COLO829 (cell line): Measurements from ENCODE around the gene TGM3.
A peak's percentile ranks its signal among the peaks of the same experiment; 100 is the strongest.

ENCODE experiments used
- DNase-seq: peaks from one replicate; pipeline ENCODE4 v3.0.0; 2012; ENCODE audit warnings: low spot score

Gene TGM3

DNA sequence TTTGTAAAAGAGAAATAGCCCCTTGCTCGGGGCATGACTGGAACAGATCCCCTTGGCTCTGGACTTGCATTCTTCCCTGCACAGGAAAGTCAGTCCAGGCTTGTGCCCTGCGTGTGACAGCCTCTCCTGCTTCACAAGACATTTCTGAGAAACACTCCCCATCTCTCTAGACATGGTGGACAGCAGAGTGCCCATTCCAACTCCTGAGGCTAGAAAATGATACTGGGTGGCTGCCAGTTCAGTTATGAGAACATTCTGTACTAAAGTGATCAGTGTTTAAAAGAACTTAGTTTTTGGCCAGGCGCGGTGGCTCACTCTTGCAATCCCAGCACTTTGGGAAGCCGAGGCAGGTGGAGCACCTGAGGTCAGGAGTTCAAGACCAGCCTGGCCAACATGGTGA is 41.3 kb downstream of the TGM3 start:
- DNase-seq, result no peak

DNA sequence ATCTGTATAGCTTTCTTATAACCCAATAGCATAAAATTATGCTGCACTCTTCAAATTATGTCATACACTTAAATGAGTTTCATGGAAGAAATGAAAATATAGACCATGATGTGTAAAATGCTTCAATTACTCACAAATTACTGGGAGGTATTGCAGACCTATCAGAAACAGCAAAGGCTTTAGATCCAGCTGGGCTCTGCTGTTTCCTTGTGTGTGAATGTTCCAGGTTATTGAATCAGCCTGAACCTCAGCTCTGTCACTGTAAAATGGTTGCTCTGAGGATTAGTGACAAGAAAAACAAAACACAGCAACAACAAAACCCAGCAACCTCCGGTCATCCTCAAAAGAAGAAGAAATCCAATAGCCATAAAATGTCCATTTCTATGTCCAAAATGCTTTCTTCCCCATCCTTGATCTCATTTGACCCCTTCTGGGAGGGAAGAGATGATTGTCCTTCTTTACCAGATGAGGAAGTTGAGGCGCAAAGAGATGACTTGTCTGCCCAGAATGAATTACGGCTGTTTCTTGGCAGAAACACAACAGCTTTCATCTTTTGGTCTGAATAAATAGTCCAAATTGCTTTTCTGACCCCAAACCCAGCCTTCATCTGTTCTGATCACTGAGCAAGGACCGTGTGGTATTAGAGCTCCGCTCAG is 42.7 kb downstream of the TGM3 start:
- no peak for DNase-seq

- DNase-seq, result no peak
Observed at GRCh38 chr20:2340136-2340535, 44.3 kb downstream of the TGM3 start.

DNA sequence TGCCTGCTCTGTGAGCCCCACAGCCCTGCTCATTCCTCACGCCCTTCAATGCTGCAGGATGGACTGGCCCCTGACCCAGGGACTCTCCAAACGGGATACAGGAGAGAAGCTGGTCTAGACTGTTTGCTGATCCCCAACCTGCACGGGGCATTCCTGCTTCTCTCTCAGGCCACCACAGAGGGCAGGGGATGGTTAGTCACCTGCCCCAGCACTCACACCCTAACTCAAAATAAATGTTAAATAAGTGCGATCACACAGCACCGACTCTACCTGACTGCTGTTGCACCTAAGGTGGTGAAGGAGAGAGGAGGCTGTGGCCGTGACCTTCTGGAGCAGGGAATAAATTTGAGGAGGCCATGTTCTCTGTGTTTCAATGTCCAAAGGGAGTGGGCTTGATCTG is 45.0 kb downstream of the TGM3 start:
- DNase-seq, result no peak

GRCh38 chr20:2341336-2341735 is 45.5 kb downstream of the TGM3 start:
- no peak for DNase-seq

DNA sequence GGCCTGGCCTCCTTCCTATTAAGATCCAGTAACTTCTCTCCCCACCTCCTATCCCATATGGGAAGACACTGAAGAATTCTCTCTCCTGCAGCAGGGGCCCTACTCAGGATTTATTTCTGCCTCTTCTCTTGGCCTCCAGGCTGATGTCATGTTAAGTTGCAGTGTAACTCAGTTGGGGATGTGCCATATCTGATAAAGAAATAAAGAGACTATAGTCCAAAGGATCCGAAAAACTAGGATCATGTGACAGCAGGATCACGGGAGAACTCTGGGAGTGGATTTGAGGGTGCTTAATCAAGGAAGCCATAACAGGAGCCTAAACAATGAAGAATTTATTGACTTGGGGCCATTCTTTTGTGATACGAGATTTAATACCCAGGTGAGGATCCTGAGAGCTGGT is 46.4 kb downstream of the TGM3 start:
- DNase-seq, result peak; percentile 53

DNA sequence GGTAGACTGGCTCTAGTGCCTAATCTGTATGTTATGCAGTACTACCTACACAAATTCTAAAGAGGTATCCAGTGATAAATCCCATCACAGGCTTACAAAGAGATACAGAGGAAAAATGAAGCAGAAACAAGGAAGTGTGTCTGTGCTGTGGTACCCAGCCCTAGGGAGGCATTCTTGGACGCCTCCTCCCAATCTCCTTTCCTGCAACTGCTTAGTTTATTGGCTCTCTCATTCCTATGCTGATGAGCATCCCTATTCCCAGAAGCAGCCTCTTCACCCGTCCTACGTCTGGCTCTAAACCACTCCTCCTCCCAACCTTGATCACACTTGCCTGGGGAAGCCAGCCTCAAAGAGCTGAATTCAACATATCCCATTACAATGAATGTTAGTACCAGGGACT is 50.4 kb downstream of the TGM3 start:
- no peak for DNase-seq

- no peak for DNase-seq
Observed at GRCh38 chr20:2348336-2348735, 52.5 kb downstream of the TGM3 start.

DNA sequence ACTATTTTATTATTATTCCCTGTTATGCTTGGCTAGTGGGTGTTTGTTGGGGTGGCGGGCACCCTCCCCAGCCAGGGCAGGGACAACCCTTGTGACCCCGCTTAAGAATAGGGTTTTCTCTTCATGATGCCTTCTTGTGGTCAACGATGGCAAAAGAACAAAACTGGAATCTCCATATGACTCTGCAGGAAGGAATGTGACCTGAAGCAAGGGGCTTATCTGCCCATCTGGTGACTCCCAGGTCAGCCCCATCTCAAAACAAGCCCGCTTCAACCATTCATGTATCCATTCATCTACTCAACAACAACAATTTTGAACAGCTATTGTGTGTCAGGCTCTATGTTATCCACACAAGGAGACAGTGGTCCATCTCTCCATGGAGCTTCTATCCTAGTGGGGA is 54.0 kb downstream of the TGM3 start:
- DNase-seq, result peak; percentile 44

GRCh38 chr20:2350606-2351005 is 54.8 kb downstream of the TGM3 start:
- DNase-seq, result no peak

GRCh38 chr20:2353231-2353630 is 57.4 kb downstream of the TGM3 start:
- DNase-seq, result no peak

DNA sequence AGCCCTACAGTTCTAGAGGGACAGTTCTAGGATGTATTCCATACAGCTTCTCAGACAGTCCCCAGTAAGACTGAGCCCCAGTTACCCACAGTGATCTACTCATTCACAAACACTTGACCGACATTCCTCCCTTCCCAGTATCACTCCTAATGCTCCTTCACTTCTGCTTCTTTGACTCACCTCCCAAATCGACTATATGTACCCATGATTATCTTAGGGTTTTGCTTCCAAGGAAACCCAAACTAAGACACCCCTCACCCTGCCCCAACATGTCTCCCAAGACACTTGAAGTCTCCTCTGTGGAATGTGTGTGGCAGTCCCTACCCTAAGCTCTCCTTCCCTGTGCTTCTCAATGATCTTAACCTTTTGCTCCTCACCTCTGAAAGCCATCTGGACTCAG is 61.3 kb downstream of the TGM3 start:
- DNase-seq, result no peak

- no peak for DNase-seq
Observed at GRCh38 chr20:2358006-2358405, 62.2 kb downstream of the TGM3 start.

- no peak for DNase-seq
Observed at GRCh38 chr20:2361035-2361593, 65.3 kb downstream of the TGM3 start.

GRCh38 chr20:2363187-2363586 is 67.4 kb downstream of the TGM3 start:
- no peak for DNase-seq

DNA sequence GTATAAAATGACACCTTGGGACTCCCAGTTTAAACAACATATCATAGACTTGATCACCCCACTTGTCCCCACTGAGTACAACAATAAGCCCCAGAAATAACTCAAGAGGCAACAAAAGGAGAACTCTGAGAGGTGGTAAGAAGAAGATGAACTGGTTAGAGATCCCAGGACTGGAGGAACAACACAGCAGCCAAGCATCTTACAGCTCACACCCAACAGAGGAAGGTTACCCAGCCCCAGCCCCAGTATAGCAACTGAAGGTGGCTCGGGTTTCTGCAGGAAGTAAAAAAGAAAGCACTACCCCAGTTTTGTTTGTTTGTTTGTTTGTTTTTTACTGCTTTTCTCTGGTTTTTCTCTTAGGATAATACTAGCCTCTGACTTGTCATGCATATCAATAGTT is 67.8 kb downstream of the TGM3 start:
- DNase-seq, result no peak

DNA sequence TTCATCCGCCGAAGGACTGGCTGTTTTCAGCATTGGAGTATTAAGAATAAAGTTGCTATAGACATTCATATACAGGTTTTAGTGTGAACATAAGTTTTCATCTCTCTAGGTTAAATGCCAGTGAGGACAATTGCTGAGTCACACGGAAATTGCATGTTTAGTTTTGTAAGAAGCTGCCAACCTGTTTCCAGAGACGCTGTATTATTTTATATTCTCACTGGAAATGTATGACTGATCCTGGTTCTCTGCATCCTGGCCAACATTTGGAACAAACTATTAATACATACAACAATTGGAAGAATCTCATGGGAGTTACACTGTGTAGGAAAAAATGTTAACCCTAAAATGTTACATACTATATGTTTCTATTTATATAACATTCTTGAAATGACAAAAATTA is 68.2 kb downstream of the TGM3 start:
- DNase-seq, result no peak

GRCh38 chr20:2365091-2365490 is 69.3 kb downstream of the TGM3 start:
- no peak for DNase-seq

GRCh38 chr20:2365666-2366065 is 69.9 kb downstream of the TGM3 start:
- DNase-seq, result no peak

DNA sequence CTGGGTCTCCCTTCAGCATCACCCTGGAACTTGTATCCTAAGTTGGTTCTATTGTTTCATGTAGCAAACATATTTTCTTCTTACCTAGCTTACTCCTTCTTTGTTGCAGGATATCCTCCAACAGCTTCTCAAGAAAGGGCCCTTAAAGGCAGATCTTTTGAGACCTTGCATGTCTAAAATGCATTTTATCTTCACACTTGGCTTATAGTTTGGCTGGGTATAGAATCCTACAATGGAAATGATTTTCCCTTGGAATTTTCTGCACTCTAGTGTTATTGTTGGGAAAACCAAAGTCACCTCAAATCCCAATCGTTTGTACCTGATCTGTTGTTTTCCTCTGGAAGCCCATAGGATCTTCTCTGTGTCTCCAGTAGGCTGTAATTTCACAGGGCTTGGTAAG is 72.8 kb downstream of the TGM3 start:
- no peak for DNase-seq

DNA sequence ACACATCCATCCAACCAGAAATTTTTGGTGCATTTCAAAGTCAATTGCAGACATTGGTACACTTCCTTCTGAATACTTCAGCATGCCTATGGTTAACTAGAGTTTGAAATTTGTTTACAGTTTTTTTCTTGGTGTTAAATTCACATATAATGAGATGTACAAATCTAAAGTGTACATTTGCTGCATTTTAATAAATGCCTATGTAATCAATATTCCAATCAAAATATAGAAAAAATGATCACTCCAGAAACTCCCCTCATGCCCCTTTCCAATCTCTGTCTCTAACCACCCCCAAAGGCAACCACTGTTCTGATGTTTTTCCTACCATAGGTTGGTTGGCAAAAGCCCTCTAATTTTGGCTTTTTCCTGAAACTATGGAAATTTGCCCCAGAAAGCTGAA is 77.3 kb downstream of the TGM3 start:
- no peak for DNase-seq

DNA sequence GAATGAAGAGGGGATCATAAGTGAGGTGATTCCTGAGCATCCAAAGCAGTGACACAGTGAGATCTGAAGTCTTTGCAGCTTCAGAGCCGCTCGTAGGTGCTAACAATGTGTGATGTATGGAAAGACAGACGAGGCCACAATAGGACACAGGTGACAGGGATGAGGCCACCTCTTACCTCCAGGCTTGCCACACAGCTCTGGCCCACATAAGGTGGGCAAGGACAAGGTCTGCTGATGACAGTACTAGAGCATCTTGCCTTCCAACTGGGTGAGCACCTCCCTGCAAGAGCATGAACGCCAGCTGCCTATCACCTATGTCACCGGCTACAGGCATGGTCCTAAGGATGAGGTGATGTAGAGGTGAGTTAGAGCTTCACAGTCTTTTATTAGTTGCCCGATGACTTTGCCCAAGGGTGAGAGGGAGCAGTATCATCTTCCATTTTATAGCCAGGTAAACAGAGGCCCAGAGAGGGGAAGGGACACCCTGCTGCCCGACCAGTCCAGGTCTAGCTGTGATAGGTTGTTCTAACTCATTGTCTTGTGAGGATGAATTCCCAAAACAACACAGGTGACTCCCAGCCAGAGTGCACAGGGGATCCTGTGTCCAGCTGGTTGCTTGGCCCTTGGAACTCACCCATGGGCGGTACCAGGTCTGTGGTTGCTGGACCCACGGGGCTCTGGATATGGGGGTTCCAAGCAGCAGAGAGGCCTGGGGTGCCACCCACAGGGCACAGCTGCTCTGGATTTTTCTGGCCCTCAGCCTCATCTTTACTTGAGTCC is 78.7 kb downstream of the TGM3 start:
- no peak for DNase-seq

DNA sequence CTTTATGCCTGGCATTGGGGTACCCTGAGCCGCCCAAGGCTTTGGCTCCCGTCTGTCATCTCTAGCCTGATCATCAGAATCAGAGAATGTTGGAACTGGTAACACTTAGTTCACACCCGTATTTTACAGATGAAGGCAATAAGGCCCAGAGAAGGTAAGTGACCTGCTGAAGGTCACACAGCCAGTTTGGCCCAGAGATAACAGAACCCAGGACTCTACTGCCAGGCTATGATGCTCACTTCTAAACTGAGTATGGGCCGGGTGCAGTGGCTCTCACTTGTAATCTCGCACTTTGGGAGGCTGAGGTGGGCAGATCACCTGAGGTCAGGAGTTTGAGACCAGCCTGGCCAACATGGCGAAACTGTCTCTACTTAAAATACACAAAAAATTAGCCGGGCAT is 83.1 kb downstream of the TGM3 start:
- DNase-seq, result no peak
